GM12874 (cell line): ENCODE data around the gene EFNB3.

Experiments
- CTCF ChIP-seq: IDR thresholded peaks from 2 replicates; pipeline ENCODE4 v1.5.1; 2011; ENCODE audit warnings: low read depth, mild to moderate bottlenecking, control low read depth, low read length, moderate library complexity; ENCODE audit not compliant: insufficient read depth

Gene EFNB3

GRCh38 chr17:7676533-7676932, 28.5 kb upstream of the EFNB3 start:
- TF ChIP-seq CTCF: no peak

GRCh38 chr17:7677388-7678067, 27.5 kb upstream of the EFNB3 start:
- no peak for TF ChIP-seq CTCF

GRCh38 chr17:7684851-7685532, 20.0 kb upstream of the EFNB3 start:
- no peak for TF ChIP-seq CTCF

GRCh38 chr17:7685533-7686221, 19.3 kb upstream of the EFNB3 start:
- no peak for TF ChIP-seq CTCF

GRCh38 chr17:7686222-7687071, 18.6 kb upstream of the EFNB3 start:
- TF ChIP-seq CTCF: no peak

- TF ChIP-seq CTCF: no peak
Measured at GRCh38 chr17:7687072-7687907, 17.7 kb upstream of the EFNB3 start, which contains the start of gene TP53. TP53 (minus strand) TSS chr17:7687490; CDS start chr17:7676594, 10,896 bp downstream.
